Head of caudate nucleus (tissue), 42 donors: Measurements from ENCODE around the gene HOXA2.

Source experiments
- DNase-seq, 42 donors: peaks; one replicate each; pipeline versions ENCODE4 v3.0.0 to v3.0.0-alpha.2; 2020 to 2021; ENCODE audit warnings: mixed read lengths in 7 of 42
- intact Hi-C: fragments of 100-400 bp; cut with DNase I; formaldehyde crosslinking; loops from one replicate; pipeline ENCODE4 v1.15.0; 2022

The HOXA2 gene

GRCh38 chr7:27064159-27064558 is 38.3 kb downstream of the HOXA2 start:
- no peak for DNase-seq
- intact Hi-C loops = no loop called here

- no peak for DNase-seq
These were observed 39.5 kb downstream of the HOXA2 start for GRCh38 chr7:27062946-27063345.

GRCh38 chr7:27053153-27053552 is 49.3 kb downstream of the HOXA2 start:
- DNase-seq = no peak
- intact Hi-C loops = no loop called here

More at GRCh38 chr7:27062946-27063345, 39.5 kb downstream of the HOXA2 start:
- intact Hi-C loops = no loop called here

GRCh38 chr7:27051451-27051850 is 51.0 kb downstream of the HOXA2 start:
- DNase-seq = no peak
- intact Hi-C loops = no loop called here
